Naive thymus-derived CD4-positive, alpha-beta T cell (primary cell): ENCODE results near the gene GKN2. TPM values are rescaled to one million over a fixed set of nuclear protein-coding genes. Genes with fewer than 3 reads are reported as not detected.
"Not testable (repeated sequence)": the region's sequence is repeated elsewhere in the genome, so short reads cannot be mapped to it uniquely, and the experiment has no call there.

Experiments
- ATAC-seq: fragments of 150-1000 bp; cut with Tn5 transposase; 2 replicates; pipeline ENCODE4 v1.10.0; 2021; ENCODE audit warnings: mild to moderate bottlenecking, moderate library complexity
- CTCF ChIA-PET: fragments of 350-600 bp; sonication (Branson Sonifier 250); formaldehyde crosslinking; loops from one replicate; lab custom pipeline; 2021; ENCODE audit warnings: antibody characterized with exemption; lab: Charles Lee
- POLR2A ChIA-PET: fragments of 350-600 bp; sonication (Branson Sonifier 250); formaldehyde crosslinking; loops from one replicate; lab custom pipeline; 2021; ENCODE audit warnings: antibody characterized with exemption, inconsistent platforms; lab: Charles Lee
- DNase-seq, 9 donors: peaks; one replicate each; pipeline versions ENCODE4 v3.0.0 to v3.0.0-alpha.2; 2020 to 2022; ENCODE audit warnings: mixed read lengths in 1 of 9
- H3K27ac ChIP-seq: one replicate; pipeline ENCODE4 v1.7.0; 2013; ENCODE audit warnings: mild to moderate bottlenecking, low read depth, low read length, moderate library complexity
- H3K27me3 ChIP-seq, 2 donors: one replicate each; pipeline ENCODE4 v1.7.0; 2013; ENCODE audit warnings: low read length in 2 of 2, mild to moderate bottlenecking in 2 of 2, moderate library complexity in 2 of 2; ENCODE audit not compliant: control insufficient read depth in 2 of 2, insufficient read depth in 2 of 2
- H3K36me3 ChIP-seq, 3 experiments: 1 replicate in 2 of 3; 2 replicates in 1 of 3; pipeline ENCODE4 v1.7.0; 2013; ENCODE audit warnings: low read length in 3 of 3, mild to moderate bottlenecking in 3 of 3, moderate library complexity in 1 of 3; ENCODE audit not compliant: insufficient read depth in 3 of 3, control insufficient read depth in 2 of 3
- H3K4me1 ChIP-seq, 2 donors: one replicate each; pipeline ENCODE4 v1.7.0; 2013; ENCODE audit warnings: low read length in 2 of 2, mild to moderate bottlenecking in 2 of 2, moderate library complexity in 1 of 2; ENCODE audit not compliant: control insufficient read depth in 2 of 2, insufficient read depth in 2 of 2
- H3K4me3 ChIP-seq: 2 replicates; pipeline ENCODE4 v1.7.0; 2013; ENCODE audit warnings: mild to moderate bottlenecking, low read length
- H3K9me3 ChIP-seq, 3 experiments: 1 replicate in 2 of 3; 2 replicates in 1 of 3; pipeline ENCODE4 v1.7.0; 2013; ENCODE audit warnings: low read length in 3 of 3; ENCODE audit not compliant: control insufficient read depth in 2 of 3
- H3K27ac Mint-ChIP-seq, 9 donors: one replicate each; pipeline ENCODE4 v1.8.0; 2020 to 2022; ENCODE audit warnings: mixed read lengths in 9 of 9, mild to moderate bottlenecking in 8 of 9, moderate library complexity in 5 of 9, inconsistent platforms in 2 of 9
- H3K27me3 Mint-ChIP-seq, 5 donors: one replicate each; pipeline ENCODE4 v1.8.0; 2021 to 2022; ENCODE audit warnings: mixed read lengths in 5 of 5, mild to moderate bottlenecking in 1 of 5
- H3K36me3 Mint-ChIP-seq, 5 donors: one replicate each; pipeline ENCODE4 v1.8.0; 2020 to 2022; ENCODE audit warnings: mixed read lengths in 5 of 5, mild to moderate bottlenecking in 3 of 5, inconsistent platforms in 1 of 5
- H3K4me1 Mint-ChIP-seq, 7 donors: one replicate each; pipeline ENCODE4 v1.8.0; 2020 to 2022; ENCODE audit warnings: mixed read lengths in 7 of 7, mild to moderate bottlenecking in 3 of 7, inconsistent platforms in 1 of 7
- H3K4me3 Mint-ChIP-seq, 10 donors: one replicate each; pipeline ENCODE4 v1.8.0; 2020 to 2022; ENCODE audit warnings: mild to moderate bottlenecking in 10 of 10, mixed read lengths in 10 of 10, moderate library complexity in 6 of 10, inconsistent platforms in 2 of 10
- H3K9me3 Mint-ChIP-seq, 11 donors: one replicate each; pipeline ENCODE4 v1.8.0; 2020 to 2022; ENCODE audit warnings: mixed read lengths in 11 of 11, mild to moderate bottlenecking in 4 of 11, inconsistent platforms in 1 of 11, moderate library complexity in 1 of 11
- intact Hi-C, 2 donors: fragments of 100-400 bp; cut with micrococcal nuclease; formaldehyde crosslinking; loops; one replicate each; pipeline ENCODE4 v1.15.1; 2023
- polyA plus RNA-seq, 2 donors: library from polyadenylated mRNA; unstranded; fragments of 300-500 nt; fragmentation: Illumina TruSeq; gene quantifications; one replicate each; pipeline ENCODE4 v1.2.3, GENCODE V29; 2021
- total RNA-seq, 6 experiments: library from RNA in 5 of 6; stranded (reverse) in 5 of 6; gene quantifications; 1 replicate in 5 of 6; 2 replicates in 1 of 6; pipeline ENCODE4 v1.2.3 and lab custom pipeline; 2021 to 2026

Gene GKN2
- total and polyA plus RNA-seq, 7 experiments from 2014 or later = not detected

GRCh38 chr2:68968221-68968620, 15.5 kb upstream of the GKN2 start:
- no peaks in the 10 kb centered on the region for H3K27me3 ChIP-seq
- ChIA-PET POLR2A (no interaction called here), CTCF (no interaction called here)
- H3K9me3 ChIP-seq = no peaks in the 10 kb centered on the region
- DNase-seq = no peak
- H3K27me3 Mint-ChIP-seq = peaks cover 5 to 36% (median 9%) of the 10 kb centered on the region in 5 donors
- H3K36me3 Mint-ChIP-seq = no peaks in the 10 kb centered on the region
- H3K27ac Mint-ChIP-seq = no peak overlapping the region
- no peaks in the 10 kb centered on the region for H3K36me3 ChIP-seq
- H3K4me3 ChIP-seq = no peak overlapping the region
- intact Hi-C loops = no loop called here
- no peaks in the 10 kb centered on the region for H3K4me1 ChIP-seq
- H3K4me1 Mint-ChIP-seq = no peaks in the 10 kb centered on the region
- H3K27ac ChIP-seq = no peak overlapping the region
- no peak overlapping the region for H3K4me3 Mint-ChIP-seq
- no peak for ATAC-seq
- no peaks in the 10 kb centered on the region for H3K9me3 Mint-ChIP-seq

- Histone ChIP-seq H3K27ac (no peak overlapping the region), H3K27me3 (no peaks in the 10 kb centered on the region), H3K4me3 (no peak overlapping the region), H3K9me3 (no peaks in the 10 kb centered on the region), H3K4me1 (no peaks in the 10 kb centered on the region), H3K36me3 (no peaks in the 10 kb centered on the region)
- no peaks in the 10 kb centered on the region for H3K9me3 Mint-ChIP-seq
- H3K27ac Mint-ChIP-seq = no peak overlapping the region
- no peak overlapping the region for H3K4me3 Mint-ChIP-seq
- CTCF ChIA-PET = no interaction called here
- H3K27me3 Mint-ChIP-seq = peaks cover 14 to 47% (median 19%) of the 10 kb centered on the region in 5 donors
- POLR2A ChIA-PET = no interaction called here
- H3K36me3 Mint-ChIP-seq = no peaks in the 10 kb centered on the region
- ATAC-seq = no peak
- H3K4me1 Mint-ChIP-seq = no peaks in the 10 kb centered on the region
- intact Hi-C loops = no loop called here
- no peak for DNase-seq
These were observed 11.6 kb upstream of the GKN2 start for GRCh38 chr2:68964282-68964681.

- no peak overlapping the region for H3K27ac ChIP-seq
- Mint-ChIP-seq H3K27me3 (peaks cover 15 to 44% (median 21%) of the 10 kb centered on the region in 5 donors), H3K4me3 (no peak overlapping the region), H3K9me3 (no peaks in the 10 kb centered on the region), H3K4me1 (no peaks in the 10 kb centered on the region), H3K27ac (no peak overlapping the region), H3K36me3 (no peaks in the 10 kb centered on the region)
- intact Hi-C loops = no loop called here
- no peak for ATAC-seq
- no peak overlapping the region for H3K4me3 ChIP-seq
- no peaks in the 10 kb centered on the region for H3K9me3 ChIP-seq
- no peaks in the 10 kb centered on the region for H3K36me3 ChIP-seq
- POLR2A ChIA-PET = no interaction called here
- DNase-seq = no peak
- H3K27me3 ChIP-seq = no peaks in the 10 kb centered on the region
- CTCF ChIA-PET = interaction anchor here (0.6 kb wide), 1 partner anchor 414 kb away, joined by 5 read pairs; no protein-coding TSS in a partner anchor
- H3K4me1 ChIP-seq = no peaks in the 10 kb centered on the region
These were observed 8.7 kb upstream of the GKN2 start for GRCh38 chr2:68961380-68961779.

GRCh38 chr2:68959001-68959400, 6.3 kb upstream of the GKN2 start:
- ChIA-PET CTCF (no interaction called here), POLR2A (no interaction called here)
- no peak overlapping the region for H3K27ac ChIP-seq
- DNase-seq (no peak), ATAC-seq (no peak)
- H3K27me3 Mint-ChIP-seq = peaks cover 11 to 39% (median 21%) of the 10 kb centered on the region in 5 donors
- H3K4me1 Mint-ChIP-seq = no peaks in the 10 kb centered on the region
- H3K27ac Mint-ChIP-seq = no peak overlapping the region
- peaks cover 0 to 5% (median 0%) of the 10 kb centered on the region in 11 donors for H3K9me3 Mint-ChIP-seq
- intact Hi-C loops = no loop called here
- H3K36me3 Mint-ChIP-seq = peaks cover 0 to 3% (median 0%) of the 10 kb centered on the region in 5 donors
- no peaks in the 10 kb centered on the region for H3K9me3 ChIP-seq
- H3K4me1 ChIP-seq = no peaks in the 10 kb centered on the region
- H3K27me3 ChIP-seq = no peaks in the 10 kb centered on the region
- no peak overlapping the region for H3K4me3 Mint-ChIP-seq
- H3K4me3 ChIP-seq = no peak overlapping the region
- H3K36me3 ChIP-seq = no peaks in the 10 kb centered on the region

- CTCF ChIA-PET, intact Hi-C loops, H3K27ac ChIP-seq, H3K4me3 Mint-ChIP-seq, H3K9me3 ChIP-seq, H3K36me3 ChIP-seq, POLR2A ChIA-PET, ATAC-seq, H3K4me1 ChIP-seq, H3K27me3 ChIP-seq, H3K4me1 Mint-ChIP-seq, H3K4me3 ChIP-seq, H3K27ac Mint-ChIP-seq, H3K36me3 Mint-ChIP-seq, DNase-seq, H3K9me3 Mint-ChIP-seq: not testable (repeated sequence)
- peaks cover 4 to 33% (median 14%) of the 10 kb centered on the region in 5 donors for H3K27me3 Mint-ChIP-seq
These were observed 2.7 kb upstream of the GKN2 start for GRCh38 chr2:68955432-68955831.

- DNase-seq (no peak), ATAC-seq (no peak)
- CTCF ChIA-PET = interaction anchor here (0.5 to 1.9 kb wide), 2 partner anchors 9 to 474 kb away, joined by 3 to 7 read pairs; no protein-coding TSS in a partner anchor
- Histone ChIP-seq H3K4me3 (no peak overlapping the region), H3K27me3 (no peaks in the 10 kb centered on the region), H3K36me3 (no peaks in the 10 kb centered on the region), H3K4me1 (no peaks in the 10 kb centered on the region), H3K9me3 (no peaks in the 10 kb centered on the region), H3K27ac (no peak overlapping the region)
- POLR2A ChIA-PET = no interaction called here
- H3K27me3 Mint-ChIP-seq = peaks cover 6 to 42% (median 13%) of the 10 kb centered on the region in 5 donors
- H3K4me3 Mint-ChIP-seq = no peak overlapping the region
- peaks cover 0 to 5% (median 0%) of the 10 kb centered on the region in 11 donors for H3K9me3 Mint-ChIP-seq
- no peaks in the 10 kb centered on the region for H3K4me1 Mint-ChIP-seq
- no peak overlapping the region for H3K27ac Mint-ChIP-seq
- peaks cover 0 to 3% (median 0%) of the 10 kb centered on the region in 5 donors for H3K36me3 Mint-ChIP-seq
- intact Hi-C loops = no loop called here
These were observed 794 bp downstream of the GKN2 start for GRCh38 chr2:68951899-68952298.

GRCh38 chr2:68948710-68949109, 4.0 kb downstream of the GKN2 start:
- no peak for ATAC-seq
- Histone ChIP-seq H3K27ac (no peak overlapping the region), H3K4me3 (no peak overlapping the region), H3K27me3 (peaks cover 0 to 4% of the 10 kb centered on the region in 2 donors), H3K4me1 (no peaks in the 10 kb centered on the region), H3K9me3 (no peaks in the 10 kb centered on the region), H3K36me3 (no peaks in the 10 kb centered on the region)
- intact Hi-C loops = no loop called here
- H3K9me3 Mint-ChIP-seq = peaks cover 0 to 5% (median 0%) of the 10 kb centered on the region in 11 donors
- DNase-seq = no peak
- H3K27me3 Mint-ChIP-seq = peaks cover 6 to 48% (median 21%) of the 10 kb centered on the region in 5 donors
- H3K27ac Mint-ChIP-seq = no peak overlapping the region
- no peak overlapping the region for H3K4me3 Mint-ChIP-seq
- ChIA-PET POLR2A (no interaction called here), CTCF (no interaction called here)
- no peaks in the 10 kb centered on the region for H3K36me3 Mint-ChIP-seq
- peaks cover 0 to 4% (median 0%) of the 10 kb centered on the region in 7 donors for H3K4me1 Mint-ChIP-seq
